Calu3 (cell line): ENCODE data around the gene CNGA1. TPM values are rescaled to one million over a fixed set of nuclear protein-coding genes. Genes with fewer than 3 reads are reported as not detected.

ENCODE experiments used
- BruUV-seq: library from RNA; stranded (reverse); fragments of 400-500 nt; replicated peaks from 2 replicates; lab custom pipeline; 2021; lab: Mats Ljungman, UMichigan
- CTCF ChIA-PET: fragments of 300-600 bp; sonication (Branson Sonifier 250); formaldehyde crosslinking; loops from one replicate; lab custom pipeline; 2022; ENCODE audit warnings: antibody characterized with exemption; lab: Charles Lee
- DNase-seq: peaks from one replicate; pipeline ENCODE4 v3.0.0; 2022
- H3K27ac Mint-ChIP-seq: one replicate; pipeline ENCODE4 v1.8.0; 2022; ENCODE audit warnings: mixed read lengths; ENCODE audit not compliant: unreplicated experiment
- H3K27me3 Mint-ChIP-seq: one replicate; pipeline ENCODE4 v1.8.0; 2022; ENCODE audit warnings: mixed read lengths; ENCODE audit not compliant: unreplicated experiment
- H3K36me3 Mint-ChIP-seq: one replicate; pipeline ENCODE4 v1.8.0; 2022; ENCODE audit warnings: mild to moderate bottlenecking, moderate library complexity, mixed read lengths; ENCODE audit not compliant: insufficient read depth, unreplicated experiment
- H3K4me1 Mint-ChIP-seq: one replicate; pipeline ENCODE4 v1.8.0; 2022; ENCODE audit warnings: mild to moderate bottlenecking, low read depth, mixed read lengths; ENCODE audit not compliant: unreplicated experiment
- H3K4me3 Mint-ChIP-seq: one replicate; pipeline ENCODE4 v1.8.0; 2022; ENCODE audit warnings: mild to moderate bottlenecking, low read depth, moderate library complexity, mixed read lengths; ENCODE audit not compliant: unreplicated experiment
- H3K9me3 Mint-ChIP-seq: one replicate; pipeline ENCODE4 v1.8.0; 2022; ENCODE audit warnings: low read depth, mixed read lengths; ENCODE audit not compliant: unreplicated experiment
- CTCF ChIP-seq: fragments of 200-600 bp; IDR thresholded peaks from one replicate; pipeline ENCODE4 v1.8.0; 2022; ENCODE audit warnings: antibody characterized with exemption; ENCODE audit not compliant: unreplicated experiment
- intact Hi-C: fragments of 100-400 bp; cut with micrococcal nuclease; formaldehyde crosslinking; loops from one replicate; pipeline ENCODE4 v1.10.0; 2022; ENCODE audit not compliant: unreplicated experiment
- total RNA-seq: library from RNA; stranded (reverse); gene quantifications from 2 replicates; pipeline ENCODE4 v1.2.3, GENCODE V29; 2022

Gene CNGA1
- total RNA-seq, 1 experiment from 2014 or later = 2.4 TPM

GRCh38 chr4:48042979-48043461 lies 26.5 kb upstream of the CNGA1 start:
- peak overlapping the region; percentile 47 for H3K4me3 Mint-ChIP-seq

GRCh38 chr4:48041535-48042137 lies 25.2 kb upstream of the CNGA1 start:
- H3K27ac Mint-ChIP-seq = no peak overlapping the region
- no TSS peak for BruUV-seq
- no peaks in the 10 kb centered on the region for H3K36me3 Mint-ChIP-seq
- intact Hi-C loops = no loop called here
- no peaks in the 10 kb centered on the region for H3K9me3 Mint-ChIP-seq
- H3K27me3 Mint-ChIP-seq = no peaks in the 10 kb centered on the region
- peaks cover 12% of the 10 kb centered on the region for H3K4me1 Mint-ChIP-seq
- DNase-seq = no peak
- H3K4me3 Mint-ChIP-seq = no peak overlapping the region
- CTCF ChIA-PET = no interaction called here
- no peak for TF ChIP-seq CTCF

More at GRCh38 chr4:48042979-48043461, 26.5 kb upstream of the CNGA1 start:
- Mint-ChIP-seq H3K4me1 (peaks cover 23% of the 10 kb centered on the region), H3K27ac (no peak overlapping the region), H3K9me3 (no peaks in the 10 kb centered on the region), H3K36me3 (no peaks in the 10 kb centered on the region), H3K27me3 (no peaks in the 10 kb centered on the region)
- CTCF ChIA-PET = interaction anchor here (0.6 to 0.9 kb wide), 2 partner anchors 10 to 85 kb away, joined by 3 to 4 read pairs; no protein-coding TSS in a partner anchor
- DNase-seq = no peak
- TF ChIP-seq CTCF = no peak
- no TSS peak for BruUV-seq
- intact Hi-C loops = no loop called here

- intact Hi-C loops = no loop called here
- Mint-ChIP-seq H3K9me3 (no peaks in the 10 kb centered on the region), H3K27me3 (no peaks in the 10 kb centered on the region), H3K4me3 (no peak overlapping the region), H3K36me3 (peaks cover 6% of the 10 kb centered on the region), H3K4me1 (peaks cover 12% of the 10 kb centered on the region), H3K27ac (no peak overlapping the region)
- DNase-seq = no peak
- BruUV-seq = no TSS peak
- no peak for TF ChIP-seq CTCF
- CTCF ChIA-PET = no interaction called here
Measured at GRCh38 chr4:48039561-48039960, 23.1 kb upstream of the CNGA1 start.

- no peak for TF ChIP-seq CTCF
- H3K36me3 Mint-ChIP-seq = peaks cover 6% of the 10 kb centered on the region
- no TSS peak for BruUV-seq
- no peak overlapping the region for H3K4me3 Mint-ChIP-seq
- H3K27me3 Mint-ChIP-seq = no peaks in the 10 kb centered on the region
- H3K4me1 Mint-ChIP-seq = peaks cover 12% of the 10 kb centered on the region
- intact Hi-C loops = no loop called here
- H3K27ac Mint-ChIP-seq = no peak overlapping the region
- no peak for DNase-seq
- CTCF ChIA-PET = no interaction called here
- no peaks in the 10 kb centered on the region for H3K9me3 Mint-ChIP-seq
Measured at GRCh38 chr4:48038666-48039065, 22.2 kb upstream of the CNGA1 start.
